ENCODE results near the gene ZNF775.

ZNF775 gene

DNA sequence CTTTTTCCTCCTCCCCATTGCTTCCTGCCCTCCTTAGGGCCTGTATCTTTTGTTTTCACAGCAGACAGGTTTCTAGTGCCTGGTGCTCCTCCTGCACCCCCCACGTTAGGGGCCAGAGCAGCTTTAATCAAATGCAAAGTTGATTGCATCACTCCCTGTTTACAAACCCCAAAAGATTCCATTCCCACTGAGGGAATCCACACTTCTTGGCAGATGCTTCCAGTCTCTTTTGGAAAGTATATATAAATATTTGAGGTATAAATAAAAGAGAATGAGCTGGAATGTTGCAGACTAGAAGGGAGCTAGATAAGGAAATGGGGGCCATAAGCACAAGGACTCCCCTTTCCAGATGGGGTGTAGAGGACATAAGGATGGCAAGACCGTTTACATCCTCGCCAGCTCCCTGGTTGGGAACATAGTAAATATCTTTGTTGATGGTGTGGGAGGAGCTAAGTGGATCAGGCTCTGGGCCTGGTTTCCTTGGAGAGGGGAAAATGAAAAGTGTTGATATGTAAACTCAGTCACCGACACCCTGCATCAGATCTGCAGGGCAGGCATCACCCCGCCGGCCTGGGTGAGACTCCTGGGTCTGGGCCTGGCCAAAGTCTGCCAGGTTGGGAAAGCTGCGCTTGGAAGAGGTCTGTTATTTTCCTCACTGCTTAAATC lies 43.9 kb upstream of the ZNF775 start:
- no peak for TF ChIP-seq ZC3H10 (CRISPR knock-in tag; IDR thresholded peaks at IDR 0.05)
- no peak for TF ChIP-seq SNAI2 (CRISPR knock-in tag; IDR thresholded peaks at IDR 0.05)
- TF ChIP-seq, protein P1, sequence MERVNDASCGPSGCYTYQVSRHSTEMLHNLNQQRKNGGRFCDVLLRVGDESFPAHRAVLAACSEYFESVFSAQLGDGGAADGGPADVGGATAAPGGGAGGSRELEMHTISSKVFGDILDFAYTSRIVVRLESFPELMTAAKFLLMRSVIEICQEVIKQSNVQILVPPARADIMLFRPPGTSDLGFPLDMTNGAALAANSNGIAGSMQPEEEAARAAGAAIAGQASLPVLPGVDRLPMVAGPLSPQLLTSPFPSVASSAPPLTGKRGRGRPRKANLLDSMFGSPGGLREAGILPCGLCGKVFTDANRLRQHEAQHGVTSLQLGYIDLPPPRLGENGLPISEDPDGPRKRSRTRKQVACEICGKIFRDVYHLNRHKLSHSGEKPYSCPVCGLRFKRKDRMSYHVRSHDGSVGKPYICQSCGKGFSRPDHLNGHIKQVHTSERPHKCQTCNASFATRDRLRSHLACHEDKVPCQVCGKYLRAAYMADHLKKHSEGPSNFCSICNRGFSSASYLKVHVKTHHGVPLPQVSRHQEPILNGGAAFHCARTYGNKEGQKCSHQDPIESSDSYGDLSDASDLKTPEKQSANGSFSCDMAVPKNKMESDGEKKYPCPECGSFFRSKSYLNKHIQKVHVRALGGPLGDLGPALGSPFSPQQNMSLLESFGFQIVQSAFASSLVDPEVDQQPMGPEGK (CRISPR knock-in tag; IDR thresholded peaks at IDR 0.05; ENCODE audit: borderline replicate concordance), result no peak
- TF ChIP-seq, protein P2, sequence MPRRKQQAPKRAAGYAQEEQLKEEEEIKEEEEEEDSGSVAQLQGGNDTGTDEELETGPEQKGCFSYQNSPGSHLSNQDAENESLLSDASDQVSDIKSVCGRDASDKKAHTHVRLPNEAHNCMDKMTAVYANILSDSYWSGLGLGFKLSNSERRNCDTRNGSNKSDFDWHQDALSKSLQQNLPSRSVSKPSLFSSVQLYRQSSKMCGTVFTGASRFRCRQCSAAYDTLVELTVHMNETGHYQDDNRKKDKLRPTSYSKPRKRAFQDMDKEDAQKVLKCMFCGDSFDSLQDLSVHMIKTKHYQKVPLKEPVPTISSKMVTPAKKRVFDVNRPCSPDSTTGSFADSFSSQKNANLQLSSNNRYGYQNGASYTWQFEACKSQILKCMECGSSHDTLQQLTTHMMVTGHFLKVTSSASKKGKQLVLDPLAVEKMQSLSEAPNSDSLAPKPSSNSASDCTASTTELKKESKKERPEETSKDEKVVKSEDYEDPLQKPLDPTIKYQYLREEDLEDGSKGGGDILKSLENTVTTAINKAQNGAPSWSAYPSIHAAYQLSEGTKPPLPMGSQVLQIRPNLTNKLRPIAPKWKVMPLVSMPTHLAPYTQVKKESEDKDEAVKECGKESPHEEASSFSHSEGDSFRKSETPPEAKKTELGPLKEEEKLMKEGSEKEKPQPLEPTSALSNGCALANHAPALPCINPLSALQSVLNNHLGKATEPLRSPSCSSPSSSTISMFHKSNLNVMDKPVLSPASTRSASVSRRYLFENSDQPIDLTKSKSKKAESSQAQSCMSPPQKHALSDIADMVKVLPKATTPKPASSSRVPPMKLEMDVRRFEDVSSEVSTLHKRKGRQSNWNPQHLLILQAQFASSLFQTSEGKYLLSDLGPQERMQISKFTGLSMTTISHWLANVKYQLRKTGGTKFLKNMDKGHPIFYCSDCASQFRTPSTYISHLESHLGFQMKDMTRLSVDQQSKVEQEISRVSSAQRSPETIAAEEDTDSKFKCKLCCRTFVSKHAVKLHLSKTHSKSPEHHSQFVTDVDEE (CRISPR knock-in tag; IDR thresholded peaks at IDR 0.05), result no peak
- no peak for TF ChIP-seq ARNTL (CRISPR knock-in tag; IDR thresholded peaks at IDR 0.05; ENCODE audit: borderline replicate concordance, low read depth)
- no peak for TF ChIP-seq GLIS3 (CRISPR knock-in tag; IDR thresholded peaks at IDR 0.05)
- TF ChIP-seq, protein P3, sequence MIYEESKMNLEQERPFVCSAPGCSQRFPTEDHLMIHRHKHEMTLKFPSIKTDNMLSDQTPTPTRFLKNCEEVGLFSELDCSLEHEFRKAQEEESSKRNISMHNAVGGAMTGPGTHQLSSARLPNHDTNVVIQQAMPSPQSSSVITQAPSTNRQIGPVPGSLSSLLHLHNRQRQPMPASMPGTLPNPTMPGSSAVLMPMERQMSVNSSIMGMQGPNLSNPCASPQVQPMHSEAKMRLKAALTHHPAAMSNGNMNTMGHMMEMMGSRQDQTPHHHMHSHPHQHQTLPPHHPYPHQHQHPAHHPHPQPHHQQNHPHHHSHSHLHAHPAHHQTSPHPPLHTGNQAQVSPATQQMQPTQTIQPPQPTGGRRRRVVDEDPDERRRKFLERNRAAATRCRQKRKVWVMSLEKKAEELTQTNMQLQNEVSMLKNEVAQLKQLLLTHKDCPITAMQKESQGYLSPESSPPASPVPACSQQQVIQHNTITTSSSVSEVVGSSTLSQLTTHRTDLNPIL (CRISPR knock-in tag; IDR thresholded peaks at IDR 0.05; ENCODE audit: low read depth), result no peak
- TF ChIP-seq ZFP30 (CRISPR knock-in tag; IDR thresholded peaks at IDR 0.05), result no peak
- TF ChIP-seq TOX (CRISPR knock-in tag; IDR thresholded peaks at IDR 0.05; ENCODE audit: borderline replicate concordance), result no peak
- TF ChIP-seq ZNF565 (CRISPR knock-in tag; conservative IDR thresholded peaks at IDR 0.05; ENCODE audit: low read depth), result no peak
- TF ChIP-seq ESRRG (CRISPR knock-in tag; IDR thresholded peaks at IDR 0.05), result no peak
- TF ChIP-seq RARB (CRISPR knock-in tag; IDR thresholded peaks at IDR 0.05), result no peak
- no peak for TF ChIP-seq ISL1 (CRISPR knock-in tag; IDR thresholded peaks at IDR 0.05)
- TF ChIP-seq ZFP3 (CRISPR knock-in tag; IDR thresholded peaks at IDR 0.05), result no peak
- TF ChIP-seq ZNF8 (CRISPR knock-in tag; IDR thresholded peaks at IDR 0.05), result no peak
- TF ChIP-seq TCF4 (CRISPR knock-in tag; IDR thresholded peaks at IDR 0.05; ENCODE audit: borderline replicate concordance), result no peak
- TF ChIP-seq CSDC2 (CRISPR knock-in tag; IDR thresholded peaks at IDR 0.05), result no peak
- ATAC-seq, result no peak

DNA sequence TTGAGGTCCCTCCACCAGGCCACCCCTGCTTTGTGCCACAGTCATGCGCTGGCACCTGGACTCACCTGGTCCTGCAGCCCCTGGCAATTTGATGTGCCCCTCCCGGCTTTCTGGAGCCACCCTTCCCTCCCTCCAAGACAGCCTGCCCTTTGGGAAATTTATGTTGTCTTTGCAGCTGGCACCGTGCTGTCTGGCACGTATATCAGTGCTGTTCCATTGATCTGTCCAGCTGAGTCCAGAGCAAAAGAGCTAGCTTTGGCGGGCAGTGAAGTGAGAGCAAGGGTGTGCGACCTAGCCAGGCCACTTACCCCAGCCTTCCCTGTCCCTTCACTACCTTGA lies 43.4 kb upstream of the ZNF775 start:
- no peak for ATAC-seq
- TF ChIP-seq, protein P4, sequence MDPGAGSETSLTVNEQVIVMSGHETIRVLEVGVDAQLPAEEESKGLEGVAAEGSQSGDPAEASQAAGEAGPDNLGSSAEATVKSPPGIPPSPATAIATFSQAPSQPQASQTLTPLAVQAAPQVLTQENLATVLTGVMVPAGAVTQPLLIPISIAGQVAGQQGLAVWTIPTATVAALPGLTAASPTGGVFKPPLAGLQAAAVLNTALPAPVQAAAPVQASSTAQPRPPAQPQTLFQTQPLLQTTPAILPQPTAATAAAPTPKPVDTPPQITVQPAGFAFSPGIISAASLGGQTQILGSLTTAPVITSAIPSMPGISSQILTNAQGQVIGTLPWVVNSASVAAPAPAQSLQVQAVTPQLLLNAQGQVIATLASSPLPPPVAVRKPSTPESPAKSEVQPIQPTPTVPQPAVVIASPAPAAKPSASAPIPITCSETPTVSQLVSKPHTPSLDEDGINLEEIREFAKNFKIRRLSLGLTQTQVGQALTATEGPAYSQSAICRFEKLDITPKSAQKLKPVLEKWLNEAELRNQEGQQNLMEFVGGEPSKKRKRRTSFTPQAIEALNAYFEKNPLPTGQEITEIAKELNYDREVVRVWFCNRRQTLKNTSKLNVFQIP (CRISPR knock-in tag; IDR thresholded peaks at IDR 0.05; ENCODE audit: borderline replicate concordance, low read depth), result no peak
- TF ChIP-seq ZNF8 (CRISPR knock-in tag; IDR thresholded peaks at IDR 0.05) (no peak), ISL1 (CRISPR knock-in tag; IDR thresholded peaks at IDR 0.05) (no peak), ESRRG (CRISPR knock-in tag; IDR thresholded peaks at IDR 0.05) (no peak), SNAI2 (CRISPR knock-in tag; IDR thresholded peaks at IDR 0.05) (no peak), ZNF565 (CRISPR knock-in tag; conservative IDR thresholded peaks at IDR 0.05; ENCODE audit: low read depth) (no peak), GLIS3 (CRISPR knock-in tag; IDR thresholded peaks at IDR 0.05) (no peak), ZFP30 (CRISPR knock-in tag; IDR thresholded peaks at IDR 0.05) (no peak), CSDC2 (CRISPR knock-in tag; IDR thresholded peaks at IDR 0.05) (no peak), BACH2 (CRISPR knock-in tag; IDR thresholded peaks at IDR 0.05; ENCODE audit: borderline replicate concordance) (no peak), ZNF70 (CRISPR knock-in tag; IDR thresholded peaks at IDR 0.05) (no peak), ZFP3 (CRISPR knock-in tag; IDR thresholded peaks at IDR 0.05) (no peak), OSR1 (CRISPR knock-in tag; IDR thresholded peaks at IDR 0.05) (no peak), TOX (CRISPR knock-in tag; IDR thresholded peaks at IDR 0.05; ENCODE audit: borderline replicate concordance) (no peak)
- TF ChIP-seq, protein P1 (CRISPR knock-in tag; IDR thresholded peaks at IDR 0.05; ENCODE audit: borderline replicate concordance), result no peak
- TF ChIP-seq, protein P2 (CRISPR knock-in tag; IDR thresholded peaks at IDR 0.05), result no peak
